ENCODE data around the gene SARS2. TPM values are rescaled to one million over a fixed set of nuclear protein-coding genes. Genes with fewer than 3 reads are reported as not detected.
"Not testable (repeated sequence)": the region's sequence is repeated elsewhere in the genome, so short reads cannot be mapped to it uniquely, and the experiment has no call there.

SARS2 gene
- total and polyA plus RNA-seq, 11 donors, result 9.0 to 29.1 (median 16.7) TPM

GRCh38 chr19:38878575-38879399 lies 51.8 kb downstream of the SARS2 start:
- peak overlapping the region in 10 of 12 donors; percentile 29 to 93 (median 62) for H3K27ac ChIP-seq
- H3K4me3 ChIP-seq, result peak overlapping the region in 1 of 12 donors; percentile 49
- peaks cover 0 to 22% (median 10%) of the 10 kb centered on the region in 12 donors for H3K4me1 ChIP-seq
- peaks cover 0 to 48% (median 41%) of the 10 kb centered on the region in 9 donors for H3K36me3 ChIP-seq
- peak in 2 of 5 donors; percentile 19 to 41 for DNase-seq
- no peaks in the 10 kb centered on the region for H3K9me3 ChIP-seq
- no peak for ATAC-seq
- 77 to 80% (median 79%) methylated on average over 12 to 16 of the region's 16 CpGs for WGBS, 4 donors
- H3K27me3 ChIP-seq, result no peaks in the 10 kb centered on the region
- intact Hi-C loops (cut with DNase I), result no loop called here
- TF ChIP-seq POLR2A (IDR thresholded peaks at IDR 0.05) (no peak), CTCF (IDR thresholded peaks at IDR 0.05) (no peak)

GRCh38 chr19:38877781-38878574 lies 52.6 kb downstream of the SARS2 start, which contains the start of gene RINL:
TSS of gene RINL (minus strand) at chr19:38878275. CDS start at chr19:38876742, 1,533 bp downstream.
- H3K9me3 ChIP-seq, result no peaks in the 10 kb centered on the region
- peak within 1 kb of the TSS in 3 of 12 donors; percentile 17 to 49 (median 25) for H3K4me3 ChIP-seq
- peak within 1 kb of the TSS in 11 of 12 donors; percentile 5 to 93 (median 61) for H3K27ac ChIP-seq
- intact Hi-C loops (cut with DNase I), result no loop called here
- ATAC-seq (peak in 3 of 4 donors; percentile 25 to 61 (median 60)), DNase-seq (peak; percentile 26 to 58 (median 47))
- no peaks in the 10 kb centered on the region for H3K27me3 ChIP-seq
- TF ChIP-seq CTCF (IDR thresholded peaks at IDR 0.05) (no peak), POLR2A (IDR thresholded peaks at IDR 0.05) (no peak)
- H3K36me3 ChIP-seq, result peaks cover 0 to 40% (median 34%) of the 10 kb centered on the region in 9 donors
- 44 to 55% (median 51%) methylated on average over 11 of the region's 11 CpGs for WGBS, 4 donors
- peaks cover 0 to 22% (median 10%) of the 10 kb centered on the region in 12 donors for H3K4me1 ChIP-seq

- 75 to 89% (median 86%) methylated on average over 6 of the region's 6 CpGs for WGBS, 4 donors
- no peak overlapping the region for H3K4me3 ChIP-seq
- intact Hi-C loops (cut with DNase I), result no loop called here
- H3K9me3 ChIP-seq, result no peaks in the 10 kb centered on the region
- DNase-seq (peak in 1 of 5 donors; percentile 0), ATAC-seq (no peak)
- peaks cover 0 to 22% (median 10%) of the 10 kb centered on the region in 12 donors for H3K4me1 ChIP-seq
- peaks cover 0 to 20% (median 14%) of the 10 kb centered on the region in 9 donors for H3K36me3 ChIP-seq
- H3K27me3 ChIP-seq, result no peaks in the 10 kb centered on the region
- no peak overlapping the region for H3K27ac ChIP-seq
- TF ChIP-seq CTCF (IDR thresholded peaks at IDR 0.05), result no peak
- no peak for TF ChIP-seq POLR2A (IDR thresholded peaks at IDR 0.05)
Observed at GRCh38 chr19:38875656-38876395, 54.7 kb downstream of the SARS2 start.

- H3K4me3 ChIP-seq; intact Hi-C loops (cut with DNase I); H3K27me3 ChIP-seq; H3K36me3 ChIP-seq; ATAC-seq; H3K27ac ChIP-seq; DNase-seq; H3K9me3 ChIP-seq: not testable (repeated sequence)
- peaks cover 5 to 33% (median 23%) of the 10 kb centered on the region in 12 donors for H3K4me1 ChIP-seq
- whole genome bisulfite sequencing, 4 donors, result 67 to 77% (median 73%) methylated on average over 10 of the region's 10 CpGs
Observed at GRCh38 chr19:38873400-38873799, 57.2 kb downstream of the SARS2 start.

All from heart left ventricle (tissue), 16 donors.